HepG2 (cell line): ENCODE data around the gene FHIT.

Experiments
- ATF2 ChIP-seq: sonication (generic); formaldehyde crosslinking; IDR thresholded peaks from 2 replicates; pipeline ENCODE4 v1.4.0; 2020; ENCODE audit warnings: missing genetic modification reagents
- ATRX ChIP-seq: sonication (generic); formaldehyde crosslinking; IDR thresholded peaks from 2 replicates; pipeline ENCODE4 v1.4.0; 2020; ENCODE audit warnings: missing genetic modification reagents, borderline replicate concordance
- CEBPB ChIP-seq: IDR thresholded peaks from 2 replicates; pipeline ENCODE4 v1.6.1; 2011; ENCODE audit warnings: low read depth, low read length, improper control_type of control experiment, borderline replicate concordance
- MAZ ChIP-seq, 2 experiments: sonication (generic) in 1 of 2; formaldehyde crosslinking in 1 of 2; IDR thresholded peaks; 2 replicates each; pipeline versions ENCODE4 v1.5.0 to v1.6.1; 2012 to 2020; ENCODE audit warnings: low read depth in 2 of 2, mild to moderate bottlenecking in 2 of 2, borderline replicate concordance in 1 of 2, improper control_type of control experiment in 1 of 2, low read length in 1 of 2, missing genetic modification reagents in 1 of 2, moderate library complexity in 1 of 2
- SMC3 ChIP-seq: IDR thresholded peaks from 2 replicates; pipeline ENCODE4 v1.6.1; 2011; ENCODE audit warnings: low read length, improper control_type of control experiment
- ZC3H13 ChIP-seq: sonication (generic); formaldehyde crosslinking; IDR thresholded peaks from 2 replicates; pipeline ENCODE4 v1.8.1; 2023; ENCODE audit warnings: mild to moderate bottlenecking, missing genetic modification reagents, moderate library complexity
- ZNF136 ChIP-seq: sonication (generic); formaldehyde crosslinking; IDR thresholded peaks from 2 replicates; pipeline ENCODE4 v1.8.1; 2022; ENCODE audit warnings: low read depth, mild to moderate bottlenecking, moderate library complexity, missing genetic modification reagents
- ZNF224 ChIP-seq: sonication (generic); formaldehyde crosslinking; IDR thresholded peaks from 2 replicates; pipeline ENCODE4 v1.5.0; 2020; ENCODE audit warnings: mild to moderate bottlenecking, missing genetic modification reagents
- ZNF24 ChIP-seq: fragments of 450-650 bp; IDR thresholded peaks from 2 replicates; pipeline ENCODE4 v1.6.1; 2017; ENCODE audit warnings: antibody characterized with exemption, mild to moderate bottlenecking
- TF ChIP-seq, protein P1 (sequence below): sonication (generic); formaldehyde crosslinking; IDR thresholded peaks from 2 replicates; pipeline ENCODE4 v1.5.1; 2020; ENCODE audit warnings: mild to moderate bottlenecking, moderate library complexity, missing genetic modification reagents

- TF ChIP-seq ZC3H13 (CRISPR knock-in tag): no peak
- no peak for TF ChIP-seq MAZ (IDR thresholded peaks at IDR 0.05; ENCODE audit: borderline replicate concordance, low read depth, low read length)
- TF ChIP-seq MAZ (CRISPR knock-in tag; IDR thresholded peaks at IDR 0.05; ENCODE audit: low read depth): no peak
- TF ChIP-seq, protein P1, sequence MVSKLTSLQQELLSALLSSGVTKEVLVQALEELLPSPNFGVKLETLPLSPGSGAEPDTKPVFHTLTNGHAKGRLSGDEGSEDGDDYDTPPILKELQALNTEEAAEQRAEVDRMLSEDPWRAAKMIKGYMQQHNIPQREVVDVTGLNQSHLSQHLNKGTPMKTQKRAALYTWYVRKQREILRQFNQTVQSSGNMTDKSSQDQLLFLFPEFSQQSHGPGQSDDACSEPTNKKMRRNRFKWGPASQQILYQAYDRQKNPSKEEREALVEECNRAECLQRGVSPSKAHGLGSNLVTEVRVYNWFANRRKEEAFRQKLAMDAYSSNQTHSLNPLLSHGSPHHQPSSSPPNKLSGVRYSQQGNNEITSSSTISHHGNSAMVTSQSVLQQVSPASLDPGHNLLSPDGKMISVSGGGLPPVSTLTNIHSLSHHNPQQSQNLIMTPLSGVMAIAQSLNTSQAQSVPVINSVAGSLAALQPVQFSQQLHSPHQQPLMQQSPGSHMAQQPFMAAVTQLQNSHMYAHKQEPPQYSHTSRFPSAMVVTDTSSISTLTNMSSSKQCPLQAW (CRISPR knock-in tag): no peak
- TF ChIP-seq ZNF224: no peak
- TF ChIP-seq ZNF136 (CRISPR knock-in tag): no peak
- TF ChIP-seq SMC3: no peak
- no peak for TF ChIP-seq ZNF24
- TF ChIP-seq ATF2: no peak
- TF ChIP-seq CEBPB: no peak
- no peak for TF ChIP-seq ATRX
Observed at GRCh38 chr3:60036803-60037202, 1214.4 kb downstream of the FHIT start.
